Peyer's patch (tissue), 4 donors: ENCODE data around the gene ERC2. TPM values are rescaled to one million over a fixed set of nuclear protein-coding genes. Genes with fewer than 3 reads are reported as not detected.

Experiments
- DNase-seq, 3 donors: peaks; one replicate each; pipeline ENCODE4 v3.0.0-alpha.2; 2017 to 2019
- H3K27ac ChIP-seq, 4 donors: fragments of 200-600 bp; sonication (generic); one replicate each; pipeline ENCODE4 v1.5.1; 2016 to 2019
- H3K27me3 ChIP-seq, 2 donors: fragments of 200-600 bp; sonication (generic); one replicate each; pipeline ENCODE4 v1.5.1; 2019
- H3K36me3 ChIP-seq, 3 donors: fragments of 200-600 bp; sonication (generic); one replicate each; pipeline ENCODE4 v1.5.1; 2016 to 2019
- H3K4me1 ChIP-seq, 4 donors: fragments of 200-600 bp; sonication (generic); one replicate each; pipeline ENCODE4 v1.5.1; 2016 to 2019
- H3K4me3 ChIP-seq, 4 donors: fragments of 200-600 bp; sonication (generic); 1 replicate in 3 of 4; 2 replicates in 1 of 4; pipeline ENCODE4 v1.5.1; 2016 to 2019; ENCODE audit warnings: mild to moderate bottlenecking in 1 of 4
- H3K9me3 ChIP-seq, 4 donors: fragments of 200-600 bp; sonication (generic); one replicate each; pipeline ENCODE4 v1.5.1; 2016 to 2019; ENCODE audit warnings: mild to moderate bottlenecking in 1 of 4
- CTCF ChIP-seq, 6 experiments: fragments of 450-650 bp in 4 of 6; fragments of 200-600 bp in 2 of 6; sonication (generic) in 1 of 6; IDR thresholded peaks; one replicate each; pipeline ENCODE4 v1.5.1; 2017 to 2019; ENCODE audit warnings: antibody characterized with exemption in 6 of 6, mild to moderate bottlenecking in 3 of 6, moderate library complexity in 1 of 6
- POLR2A ChIP-seq, 2 donors: fragments of 450-650 bp; IDR thresholded peaks; one replicate each; pipeline ENCODE4 v1.5.1; 2017; ENCODE audit warnings: antibody characterized with exemption in 2 of 2, mild to moderate bottlenecking in 2 of 2, moderate library complexity in 2 of 2
- total RNA-seq, 4 donors: library from RNA; depleted of rRNA; stranded (reverse); fragments of >200 nt; gene quantifications; one replicate each; pipeline ENCODE4 v1.1.0, GENCODE V29; 2016

The ERC2 gene
- total RNA-seq, 4 donors from 2014 or later = 0.18 to 0.83 TPM; not detected in 2

GRCh38 chr3:55678546-55679216 lies 789.6 kb downstream of the ERC2 start:
- Histone ChIP-seq H3K36me3 (no peaks in the 10 kb centered on the region), H3K27ac (no peak overlapping the region), H3K9me3 (no peaks in the 10 kb centered on the region), H3K4me1 (no peaks in the 10 kb centered on the region), H3K4me3 (no peak overlapping the region), H3K27me3 (no peaks in the 10 kb centered on the region)
- TF ChIP-seq POLR2A (IDR thresholded peaks at IDR 0.05) (no peak), CTCF (IDR thresholded peaks at IDR 0.05) (no peak)
- DNase-seq = no peak

GRCh38 chr3:55676643-55677042 lies 791.6 kb downstream of the ERC2 start:
- no peak overlapping the region for H3K4me3 ChIP-seq
- no peak for DNase-seq
- TF ChIP-seq CTCF (IDR thresholded peaks at IDR 0.05) (no peak), POLR2A (IDR thresholded peaks at IDR 0.05) (no peak)
- H3K27me3 ChIP-seq = no peaks in the 10 kb centered on the region
- H3K9me3 ChIP-seq = no peaks in the 10 kb centered on the region
- H3K36me3 ChIP-seq = no peaks in the 10 kb centered on the region
- no peak overlapping the region for H3K27ac ChIP-seq
- peaks cover 0 to 3% (median 0%) of the 10 kb centered on the region in 4 donors for H3K4me1 ChIP-seq

- TF ChIP-seq POLR2A (IDR thresholded peaks at IDR 0.05) (no peak), CTCF (IDR thresholded peaks at IDR 0.05) (no peak)
- DNase-seq = no peak
- Histone ChIP-seq H3K4me1 (peaks cover 0 to 3% (median 0%) of the 10 kb centered on the region in 4 donors), H3K27me3 (no peaks in the 10 kb centered on the region), H3K27ac (no peak overlapping the region), H3K4me3 (no peak overlapping the region), H3K36me3 (no peaks in the 10 kb centered on the region), H3K9me3 (no peaks in the 10 kb centered on the region)
Observed at GRCh38 chr3:55675478-55675877, 792.8 kb downstream of the ERC2 start.

- Histone ChIP-seq H3K9me3 (no peaks in the 10 kb centered on the region), H3K27me3 (no peaks in the 10 kb centered on the region), H3K36me3 (no peaks in the 10 kb centered on the region), H3K27ac (peak overlapping the region in 2 of 4 donors; percentile 80 to 88), H3K4me3 (no peak overlapping the region), H3K4me1 (peaks cover 0 to 3% (median 0%) of the 10 kb centered on the region in 4 donors)
- peak in 2 of 3 donors; percentile 69 to 83 for DNase-seq
- TF ChIP-seq CTCF (IDR thresholded peaks at IDR 0.05) (no peak), POLR2A (IDR thresholded peaks at IDR 0.05) (no peak)
Observed at GRCh38 chr3:55673764-55674163, 794.5 kb downstream of the ERC2 start.

- Histone ChIP-seq H3K27ac (no peak overlapping the region), H3K27me3 (no peaks in the 10 kb centered on the region), H3K9me3 (no peaks in the 10 kb centered on the region), H3K4me3 (no peak overlapping the region), H3K4me1 (peaks cover 0 to 3% (median 0%) of the 10 kb centered on the region in 4 donors), H3K36me3 (no peaks in the 10 kb centered on the region)
- TF ChIP-seq POLR2A (IDR thresholded peaks at IDR 0.05) (no peak), CTCF (IDR thresholded peaks at IDR 0.05) (no peak)
- no peak for DNase-seq
Observed at GRCh38 chr3:55669133-55669532, 799.1 kb downstream of the ERC2 start.
